GM19043 (cell line): ENCODE data around the gene TASOR2.

Source experiments
- ATAC-seq: cut with Tn5 transposase; IDR thresholded peaks from one replicate; pipeline ENCODE4 v1.9.1; 2021; ENCODE audit warnings: low read depth; ENCODE audit not compliant: unreplicated experiment

Gene TASOR2

GRCh38 chr10:5656737-5657579, 27.7 kb upstream of the TASOR2 start:
- no peak for ATAC-seq

GRCh38 chr10:5658871-5659618, 25.6 kb upstream of the TASOR2 start:
- no peak for ATAC-seq

DNA sequence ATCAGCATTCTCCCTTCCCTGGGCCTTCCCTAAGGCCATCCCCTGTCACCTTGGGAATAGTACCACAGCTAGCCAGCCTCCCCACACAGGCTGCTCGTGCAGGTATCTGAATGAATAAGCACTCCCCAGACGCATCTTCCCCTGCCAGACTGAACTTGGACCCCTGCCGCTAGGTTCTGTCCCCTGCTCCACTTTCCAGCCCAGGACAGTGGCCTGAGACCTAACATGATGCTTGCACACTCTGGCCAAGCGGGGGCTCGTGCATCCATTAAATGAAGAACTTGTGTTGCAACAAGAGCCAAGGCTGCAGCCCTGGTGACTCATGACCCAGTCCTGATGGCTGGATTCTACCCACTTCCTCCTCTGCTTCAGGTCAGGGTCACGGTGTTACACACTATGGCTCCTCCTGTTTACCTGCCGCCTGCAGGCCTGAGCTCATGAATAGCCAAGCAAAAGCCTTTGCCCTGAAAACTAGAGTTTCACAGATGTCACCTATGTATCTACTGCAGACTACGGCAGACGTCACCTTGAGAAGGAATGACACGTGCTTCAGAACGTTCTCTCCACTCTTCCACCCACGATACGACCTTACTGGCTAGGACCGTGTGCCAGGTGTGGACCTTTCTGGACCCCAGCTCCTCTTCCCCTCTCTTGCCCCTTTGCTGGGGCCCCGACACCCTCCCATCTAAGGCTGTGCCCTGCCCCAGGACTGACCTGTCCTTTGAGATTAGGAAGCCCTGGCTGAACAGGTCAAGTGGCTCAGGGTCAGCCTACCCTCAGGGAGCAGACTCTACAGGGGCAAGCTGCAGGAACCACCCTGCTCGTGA, 24.7 kb upstream of the TASOR2 start:
- peak; percentile 63 for ATAC-seq

GRCh38 chr10:5661043-5661442, 23.6 kb upstream of the TASOR2 start:
- no peak for ATAC-seq

GRCh38 chr10:5662708-5663579, 21.7 kb upstream of the TASOR2 start:
- no peak for ATAC-seq

DNA sequence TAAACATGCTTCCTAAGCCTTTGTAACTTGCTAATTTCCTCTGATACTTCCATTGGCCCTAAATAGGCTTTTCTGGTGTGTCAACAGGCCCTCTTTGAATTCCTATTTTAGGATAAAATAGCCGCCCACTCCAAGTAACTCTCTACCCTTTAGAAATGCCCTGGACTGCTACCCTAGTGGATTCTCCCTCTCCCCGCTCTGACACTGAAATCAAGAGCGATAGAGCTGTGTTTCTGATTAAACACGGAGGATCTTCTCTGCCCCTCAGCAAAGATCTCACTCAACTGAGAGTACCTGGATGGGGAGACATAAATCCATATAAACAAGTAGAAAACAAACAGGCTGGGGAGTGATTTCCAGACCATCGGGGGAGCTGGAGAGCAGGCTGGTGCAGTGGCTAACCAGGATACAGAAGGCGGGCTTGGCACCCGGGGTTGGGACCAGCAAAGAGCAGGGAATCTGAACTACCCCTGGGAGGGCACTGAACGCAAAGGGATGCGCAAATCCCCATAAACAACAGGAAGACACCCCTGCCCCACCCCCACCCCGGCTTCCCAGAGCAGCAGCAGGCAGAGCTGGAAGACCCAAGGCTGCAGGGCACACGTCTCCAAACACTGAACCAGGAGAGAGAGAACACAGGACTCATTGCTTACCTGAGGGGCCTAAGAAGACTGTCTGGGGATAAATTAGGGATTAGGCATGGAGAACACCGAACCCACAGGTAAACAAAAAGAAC, 20.8 kb upstream of the TASOR2 start:
- no peak for ATAC-seq

DNA sequence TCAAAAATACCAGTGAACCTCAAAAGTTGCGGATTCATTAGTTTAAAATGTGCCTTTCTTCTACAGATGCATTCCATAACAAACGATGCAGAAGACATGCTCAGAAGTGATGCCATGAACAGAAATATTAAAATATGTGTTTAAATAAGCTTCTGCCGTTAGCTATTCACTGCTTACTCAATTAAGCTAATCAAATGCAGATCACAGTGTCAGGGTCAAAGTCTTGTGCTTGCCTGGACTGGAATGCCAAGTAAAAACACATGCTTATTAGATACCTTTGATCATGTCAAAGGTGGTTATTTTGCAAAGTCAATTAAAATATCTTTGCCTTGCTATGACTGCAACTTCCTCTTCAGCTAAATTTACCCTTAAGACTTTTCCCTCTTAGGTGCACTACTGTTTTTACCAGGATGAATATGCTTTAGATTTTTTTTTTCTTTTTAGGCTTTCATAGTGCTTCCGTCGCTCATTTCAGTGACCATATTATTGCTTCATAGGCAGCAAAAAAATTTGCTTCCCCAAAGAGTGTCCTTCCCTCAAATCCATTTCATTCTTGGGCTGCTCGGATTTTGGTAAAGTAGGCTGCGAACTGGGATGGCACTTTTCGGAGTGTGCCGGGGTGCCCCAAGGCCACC, 19.1 kb upstream of the TASOR2 start:
- ATAC-seq: no peak

DNA sequence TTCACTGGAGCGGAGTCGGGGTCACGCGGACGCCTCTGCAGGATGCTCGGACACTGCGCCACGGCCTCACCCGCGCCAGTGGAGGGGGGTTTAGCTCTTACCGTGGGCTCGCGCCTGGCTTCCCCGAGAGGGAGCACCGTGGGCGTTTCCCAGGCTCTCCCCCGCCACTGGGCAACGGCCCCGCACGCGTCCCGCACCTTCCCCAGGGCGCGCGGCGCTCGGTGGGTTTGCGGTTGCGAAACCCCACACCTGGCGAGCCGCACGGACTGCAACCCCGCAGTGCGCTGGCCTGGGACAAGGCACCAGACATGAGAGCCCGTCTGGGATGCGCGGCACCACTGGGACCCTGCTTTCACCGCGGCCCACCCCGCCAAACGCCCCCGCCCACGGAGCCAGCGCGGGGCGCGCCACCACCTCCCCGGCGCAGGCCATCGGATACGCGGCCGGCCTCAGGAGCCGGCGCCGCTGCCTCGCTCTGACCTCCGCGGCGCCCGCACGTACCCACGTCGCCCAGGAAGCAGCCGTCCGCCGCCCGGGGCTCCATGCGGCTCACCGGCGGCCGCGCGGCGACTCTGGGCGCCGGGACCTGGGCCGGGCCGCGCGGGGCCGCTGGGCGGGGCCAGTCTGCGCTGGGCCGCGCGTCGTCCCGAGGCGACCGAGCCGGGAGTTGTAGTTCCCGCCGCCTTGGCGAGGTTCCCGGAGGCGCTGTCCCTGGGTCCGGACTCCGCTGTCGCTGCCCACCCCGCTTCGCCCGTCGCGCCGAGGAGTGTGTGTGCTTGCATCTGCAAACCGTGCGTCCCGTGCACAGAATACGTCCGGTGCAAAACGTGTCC, 18.4 kb upstream of the TASOR2 start, which contains the start of gene ASB13:
ASB13 (minus strand) TSS at position 588 of the 833 bp plus-strand sequence; CDS start at position 544, 44 bp downstream.
- ATAC-seq: no peak

GRCh38 chr10:5666841-5667630, 17.6 kb upstream of the TASOR2 start:
- ATAC-seq: no peak

- ATAC-seq: no peak
These were observed 16.2 kb upstream of the TASOR2 start for GRCh38 chr10:5668429-5668828.

DNA sequence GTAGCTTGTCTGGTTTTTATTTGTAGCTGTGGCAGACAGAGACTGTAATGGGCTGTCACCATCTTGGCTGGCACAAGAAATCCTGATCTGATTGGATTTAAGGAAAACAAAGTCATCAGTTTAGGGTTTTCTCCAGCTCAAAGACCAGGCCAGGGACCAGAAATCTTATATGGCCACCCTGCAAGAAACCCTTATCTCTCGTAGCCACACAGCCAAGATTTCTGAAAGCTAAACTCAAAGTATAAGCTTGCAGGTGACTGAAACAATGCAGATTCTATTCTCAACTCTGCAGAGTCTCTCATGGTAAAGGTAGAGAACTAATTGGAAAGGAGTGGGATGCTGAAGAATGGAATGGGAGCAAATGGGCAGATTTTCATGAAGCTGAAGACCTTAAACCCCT, 15.0 kb upstream of the TASOR2 start:
- ATAC-seq: no peak

DNA sequence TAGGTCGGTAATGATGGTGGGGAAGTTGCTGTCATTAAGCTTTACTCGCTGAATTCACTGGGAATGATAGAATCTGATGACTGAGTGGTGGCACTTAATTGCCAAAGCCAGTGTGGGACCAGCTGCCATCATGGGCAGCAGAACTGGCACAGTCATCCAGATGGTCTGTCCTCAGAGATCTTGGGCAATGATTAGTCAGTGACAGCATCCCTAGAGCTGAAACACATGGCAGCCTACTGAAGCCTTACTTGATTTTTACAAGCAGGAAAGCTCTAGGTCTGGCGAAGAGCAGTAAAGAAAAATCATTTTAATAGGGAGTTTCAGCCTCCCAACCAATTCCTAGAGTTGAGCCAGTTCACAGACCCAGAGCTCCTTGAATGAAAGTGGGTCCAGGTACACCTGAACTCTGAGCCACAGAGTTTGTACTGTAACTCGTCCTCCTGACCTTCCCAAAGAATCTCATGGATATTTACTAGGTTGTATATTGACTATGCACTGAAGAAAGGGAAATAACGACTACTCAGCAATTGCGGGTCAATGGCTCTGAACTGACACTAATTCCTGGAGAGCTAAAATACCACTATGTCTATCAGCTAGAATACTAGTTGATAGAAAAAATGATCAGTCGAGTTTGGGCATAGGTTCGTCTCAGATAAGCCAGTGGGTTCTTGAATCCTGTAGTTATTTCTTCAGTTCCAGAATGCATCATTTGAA, 13.8 kb upstream of the TASOR2 start:
- ATAC-seq: no peak

DNA sequence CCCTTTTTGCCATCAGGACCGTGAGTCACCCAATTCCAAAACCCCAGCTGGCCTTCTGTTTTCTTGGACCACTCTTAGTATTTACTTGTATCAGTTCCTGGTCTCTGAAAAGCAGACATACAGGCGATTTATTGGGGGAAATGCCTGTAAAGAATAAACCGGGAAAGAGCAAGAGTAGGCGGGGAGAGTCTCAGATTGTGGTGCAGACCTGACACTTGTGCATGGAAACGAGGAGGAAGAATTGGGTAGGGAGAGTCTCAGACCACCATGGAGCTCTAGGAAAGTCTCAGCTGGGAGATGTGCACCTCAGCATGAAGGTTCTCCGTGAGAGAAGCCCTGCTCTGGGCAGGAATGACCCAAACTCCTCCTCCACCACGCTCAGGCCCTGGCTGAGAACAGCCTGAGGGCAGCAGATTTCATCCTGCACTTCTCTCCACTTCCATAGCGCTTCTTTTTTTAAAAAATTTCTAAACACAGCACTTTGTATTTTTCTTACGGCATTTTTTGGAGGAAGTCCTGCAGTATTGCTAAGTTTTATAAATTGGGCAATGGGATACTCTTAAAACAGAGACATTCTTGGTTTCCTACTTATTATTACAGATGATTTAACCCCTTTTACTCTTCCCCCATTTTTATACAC, 6.1 kb upstream of the TASOR2 start:
- no peak for ATAC-seq

- no peak for ATAC-seq
These were observed 5.6 kb upstream of the TASOR2 start for GRCh38 chr10:5679037-5679435.

GRCh38 chr10:5679606-5680005, 5.0 kb upstream of the TASOR2 start:
- no peak for ATAC-seq

DNA sequence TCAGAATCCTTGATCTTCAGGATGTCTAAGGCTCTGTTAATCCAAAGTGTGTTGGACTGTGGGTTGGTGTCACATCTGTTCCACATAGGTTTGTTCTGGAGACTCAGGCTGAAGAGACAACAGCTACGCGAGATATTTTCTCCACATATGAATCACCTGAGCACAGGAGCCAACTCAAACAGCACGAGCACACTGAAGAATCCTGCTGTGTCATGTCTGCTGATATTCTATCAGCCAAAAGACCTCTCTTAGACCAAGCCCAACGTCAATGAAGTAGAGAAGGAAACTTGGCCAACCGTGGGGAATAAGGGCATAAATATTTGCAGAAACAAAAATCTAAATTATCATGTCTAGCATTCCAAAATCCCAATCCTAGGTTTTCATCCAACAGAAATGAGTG, 2.7 kb upstream of the TASOR2 start:
- no peak for ATAC-seq
